Immature natural killer cell (primary cell): ENCODE data around the gene OR8J1. TPM values are rescaled to one million over a fixed set of nuclear protein-coding genes. Genes with fewer than 3 reads are reported as not detected.
"Not testable (repeated sequence)": the region's sequence is repeated elsewhere in the genome, so short reads cannot be mapped to it uniquely, and the experiment has no call there.

Experiments
- DNase-seq, 3 donors: peaks; one replicate each; pipeline ENCODE4 v3.0.0; 2022; ENCODE audit warnings: mixed read lengths in 1 of 3
- H3K27ac Mint-ChIP-seq, 6 donors: one replicate each; pipeline ENCODE4 v1.8.0; 2020; ENCODE audit warnings: mixed read lengths in 6 of 6, mild to moderate bottlenecking in 5 of 6, inconsistent platforms in 4 of 6, moderate library complexity in 3 of 6
- H3K27me3 Mint-ChIP-seq, 3 donors: one replicate each; pipeline ENCODE4 v1.8.0; 2020 to 2021; ENCODE audit warnings: low read depth in 3 of 3, mild to moderate bottlenecking in 3 of 3, mixed read lengths in 3 of 3, moderate library complexity in 3 of 3, inconsistent platforms in 1 of 3
- H3K36me3 Mint-ChIP-seq, 3 donors: one replicate each; pipeline ENCODE4 v1.8.0; 2020; ENCODE audit warnings: mixed read lengths in 3 of 3, inconsistent platforms in 2 of 3, mild to moderate bottlenecking in 2 of 3
- H3K4me1 Mint-ChIP-seq, 2 donors: one replicate each; pipeline ENCODE4 v1.8.0; 2020; ENCODE audit warnings: inconsistent platforms in 2 of 2, mild to moderate bottlenecking in 2 of 2, mixed read lengths in 2 of 2, moderate library complexity in 1 of 2
- H3K4me3 Mint-ChIP-seq, 5 donors: one replicate each; pipeline ENCODE4 v1.8.0; 2020; ENCODE audit warnings: mild to moderate bottlenecking in 5 of 5, mixed read lengths in 5 of 5, inconsistent platforms in 3 of 5, moderate library complexity in 3 of 5
- H3K9me3 Mint-ChIP-seq, 6 donors: one replicate each; pipeline ENCODE4 v1.8.0; 2020; ENCODE audit warnings: mild to moderate bottlenecking in 6 of 6, mixed read lengths in 6 of 6, inconsistent platforms in 4 of 6, moderate library complexity in 3 of 6
- polyA plus RNA-seq, 3 donors: library from polyadenylated mRNA; unstranded; fragments of 300-500 nt; fragmentation: Illumina TruSeq; gene quantifications; one replicate each; pipeline ENCODE4 v1.2.3, GENCODE V29; 2021

OR8J1 gene, protein sequence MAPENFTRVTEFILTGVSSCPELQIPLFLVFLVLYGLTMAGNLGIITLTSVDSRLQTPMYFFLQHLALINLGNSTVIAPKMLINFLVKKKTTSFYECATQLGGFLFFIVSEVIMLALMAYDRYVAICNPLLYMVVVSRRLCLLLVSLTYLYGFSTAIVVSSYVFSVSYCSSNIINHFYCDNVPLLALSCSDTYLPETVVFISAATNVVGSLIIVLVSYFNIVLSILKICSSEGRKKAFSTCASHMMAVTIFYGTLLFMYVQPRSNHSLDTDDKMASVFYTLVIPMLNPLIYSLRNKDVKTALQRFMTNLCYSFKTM
- polyA plus RNA-seq: not detected

DNA sequence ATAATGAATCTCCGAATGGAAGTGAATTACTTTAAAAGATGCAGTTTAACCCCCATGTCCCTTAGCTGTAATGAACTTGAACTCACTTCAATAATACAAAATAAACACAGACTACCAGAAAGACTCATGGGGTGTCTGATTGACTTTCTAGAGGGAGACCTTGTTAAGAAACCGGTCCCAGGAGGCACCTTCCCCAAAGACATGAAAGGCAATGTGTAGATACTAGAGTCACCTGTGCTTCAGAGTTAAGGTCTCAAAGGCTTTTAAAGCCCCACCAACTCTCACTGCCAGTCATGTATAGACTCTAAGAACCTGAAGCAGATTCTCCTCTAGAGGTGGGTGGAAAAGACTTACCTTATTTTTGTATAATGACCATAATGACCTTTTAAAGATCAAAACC, at the start of gene OR8J1:
Gene OR8J1, plus strand, starts transcription at position 301 of the 400 bp plus-strand sequence. CDS start 5,956 bp downstream, outside the sequence.
- Mint-ChIP-seq H3K4me3 (no peak within 1 kb of the TSS), H3K4me1 (no peaks in the 10 kb centered on the region), H3K36me3 (no peaks in the 10 kb centered on the region), H3K27me3 (no peaks in the 10 kb centered on the region), H3K9me3 (peaks cover 4 to 33% (median 15%) of the 10 kb centered on the region in 6 donors), H3K27ac (no peak within 1 kb of the TSS)
- no peak for DNase-seq

DNA sequence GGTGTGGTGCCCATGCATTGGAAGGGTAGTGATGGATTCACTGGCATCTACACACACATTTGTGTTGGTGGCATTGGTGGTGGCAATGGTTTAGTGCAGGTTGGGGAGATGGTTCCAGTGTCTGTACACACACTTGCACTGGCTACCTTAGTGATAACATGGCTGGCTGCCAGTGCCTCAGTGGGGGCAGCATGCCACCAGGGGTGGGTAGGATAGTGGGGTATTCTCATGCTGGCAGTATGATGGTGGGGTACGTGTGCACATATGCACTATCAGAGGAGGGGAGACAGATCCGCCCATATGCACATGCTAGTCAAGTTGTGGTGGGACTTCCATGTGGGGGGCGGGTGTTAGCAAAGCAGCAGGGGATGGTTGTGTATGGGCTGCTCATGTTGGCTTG, 46.3 kb upstream of the OR8J1 start:
- DNase-seq: no peak
- peaks cover 23 to 76% (median 55%) of the 10 kb centered on the region in 6 donors for H3K9me3 Mint-ChIP-seq
- peaks cover 0 to 6% (median 0%) of the 10 kb centered on the region in 3 donors for H3K36me3 Mint-ChIP-seq
- no peak overlapping the region for H3K4me3 Mint-ChIP-seq
- no peak overlapping the region for H3K27ac Mint-ChIP-seq
- H3K27me3 Mint-ChIP-seq: no peaks in the 10 kb centered on the region
- H3K4me1 Mint-ChIP-seq: no peaks in the 10 kb centered on the region

DNA sequence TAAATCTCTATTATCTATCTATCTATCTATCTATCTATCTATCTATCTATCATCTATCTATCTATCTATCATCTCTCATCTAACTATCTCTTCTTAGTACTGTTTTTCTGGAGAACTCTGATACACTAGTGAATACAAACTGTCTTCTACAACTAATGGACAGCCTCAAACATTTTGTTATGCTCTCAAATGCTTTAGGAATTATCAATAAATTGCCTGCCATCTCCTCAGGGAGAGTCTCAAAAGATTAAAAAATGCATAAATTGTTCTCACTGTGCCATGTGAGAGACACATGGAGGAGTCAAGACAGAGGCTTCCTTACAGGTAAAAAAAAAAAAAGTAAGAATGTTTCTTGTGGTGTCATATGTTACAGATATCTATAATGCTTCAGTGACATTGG, 39.2 kb upstream of the OR8J1 start, which contains the start of gene OR8K3:
Gene OR8K3, plus strand, starts transcription at position 301 of the 400 bp plus-strand sequence. CDS start 3,163 bp downstream, outside the sequence.
- Mint-ChIP-seq H3K4me1 (no peaks in the 10 kb centered on the region), H3K36me3 (no peaks in the 10 kb centered on the region), H3K27ac (no peak within 1 kb of the TSS), H3K9me3 (peaks cover 17 to 49% (median 28%) of the 10 kb centered on the region in 6 donors), H3K27me3 (peaks cover 0 to 1% (median 0%) of the 10 kb centered on the region in 3 donors), H3K4me3 (no peak within 1 kb of the TSS)
- no peak for DNase-seq

DNA sequence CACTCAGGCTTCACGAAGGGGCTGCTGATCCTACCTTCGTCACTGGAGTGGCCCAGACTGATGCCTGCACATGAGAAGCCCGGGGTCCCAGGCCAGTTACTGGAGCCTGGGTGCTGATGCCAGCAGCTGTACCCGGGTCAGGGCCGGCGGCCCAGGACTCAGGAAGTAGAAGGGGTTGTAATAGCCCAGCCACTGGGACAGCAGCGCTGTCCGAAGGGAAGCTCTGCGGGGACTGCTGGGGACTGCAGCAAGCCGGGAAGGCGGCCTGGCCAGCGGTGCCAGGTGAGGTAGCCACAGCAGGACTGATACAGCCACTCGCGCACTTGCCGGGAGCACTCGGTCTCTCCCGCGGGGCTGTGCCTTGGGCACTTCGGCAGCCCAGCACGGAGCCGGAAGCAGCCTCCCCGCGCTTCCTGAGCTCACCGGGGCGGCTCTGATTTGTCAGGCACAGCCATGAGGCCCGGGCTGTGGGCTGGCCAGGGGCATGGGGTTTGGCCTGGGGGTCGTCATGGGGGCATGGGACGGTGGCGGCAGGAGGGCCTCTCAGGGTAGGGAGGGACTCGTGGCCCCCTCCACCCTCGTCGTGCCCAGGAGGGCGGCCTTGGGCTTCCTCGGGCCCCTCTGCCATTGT, 22.1 kb upstream of the OR8J1 start:
- Mint-ChIP-seq H3K27me3 (peaks cover 0 to 1% (median 0%) of the 10 kb centered on the region in 3 donors), H3K4me3 (no peak overlapping the region), H3K9me3 (peaks cover 1 to 38% (median 25%) of the 10 kb centered on the region in 6 donors), H3K27ac (no peak overlapping the region), H3K4me1 (no peaks in the 10 kb centered on the region), H3K36me3 (no peaks in the 10 kb centered on the region)
- no peak for DNase-seq

DNA sequence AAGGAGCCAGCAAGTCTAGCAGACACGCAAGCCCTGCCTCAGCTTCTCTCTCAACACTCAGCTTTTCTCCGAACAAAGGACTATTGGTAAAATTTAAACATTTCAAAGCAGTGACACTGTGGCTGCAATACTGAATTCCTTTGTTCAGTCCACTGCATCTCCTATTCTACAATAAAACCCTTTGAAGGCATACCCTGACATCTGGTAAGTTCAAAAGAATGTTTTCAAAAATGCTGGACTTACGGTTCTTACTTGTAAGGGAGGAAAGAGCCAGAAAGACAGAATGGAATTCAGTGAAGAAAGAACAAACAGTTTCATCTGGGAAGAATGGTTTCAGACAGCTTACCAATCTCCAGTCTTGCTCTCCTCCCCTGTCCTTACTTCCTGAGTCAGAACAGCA, 20.9 kb upstream of the OR8J1 start:
- no peak for DNase-seq

DNA sequence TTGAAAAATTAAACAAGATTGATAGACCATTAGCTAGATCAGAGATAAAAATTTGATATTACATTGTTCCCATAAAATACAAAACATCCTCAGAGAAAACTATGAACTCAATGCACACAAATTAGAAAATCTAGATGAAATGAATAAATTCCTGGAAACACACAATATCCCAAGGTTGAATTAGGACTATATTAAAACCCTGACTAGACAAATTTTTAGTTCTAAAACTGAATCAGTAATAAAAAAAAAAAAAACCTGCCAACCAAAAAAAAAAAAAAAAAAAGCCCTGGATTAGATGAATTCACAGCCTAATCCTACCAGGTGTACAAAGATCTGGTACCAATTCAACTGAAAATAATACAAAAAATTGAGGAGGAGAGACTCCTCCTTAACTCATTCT, 13.8 kb upstream of the OR8J1 start:
- no peaks in the 10 kb centered on the region for H3K4me1 Mint-ChIP-seq
- no peak overlapping the region for H3K4me3 Mint-ChIP-seq
- H3K27me3 Mint-ChIP-seq: peaks cover 0 to 2% (median 2%) of the 10 kb centered on the region in 3 donors
- H3K27ac Mint-ChIP-seq: no peak overlapping the region
- H3K36me3 Mint-ChIP-seq: no peaks in the 10 kb centered on the region
- DNase-seq: no peak
- H3K9me3 Mint-ChIP-seq: peaks cover 21 to 64% (median 50%) of the 10 kb centered on the region in 6 donors

More for the DNA sequence above, 20.9 kb upstream of the OR8J1 start:
- Mint-ChIP-seq H3K4me1 (no peaks in the 10 kb centered on the region), H3K4me3 (no peak overlapping the region), H3K27me3 (peaks cover 0 to 4% (median 0%) of the 10 kb centered on the region in 3 donors), H3K36me3 (no peaks in the 10 kb centered on the region), H3K9me3 (peaks cover 6 to 38% (median 27%) of the 10 kb centered on the region in 6 donors), H3K27ac (no peak overlapping the region)

DNA sequence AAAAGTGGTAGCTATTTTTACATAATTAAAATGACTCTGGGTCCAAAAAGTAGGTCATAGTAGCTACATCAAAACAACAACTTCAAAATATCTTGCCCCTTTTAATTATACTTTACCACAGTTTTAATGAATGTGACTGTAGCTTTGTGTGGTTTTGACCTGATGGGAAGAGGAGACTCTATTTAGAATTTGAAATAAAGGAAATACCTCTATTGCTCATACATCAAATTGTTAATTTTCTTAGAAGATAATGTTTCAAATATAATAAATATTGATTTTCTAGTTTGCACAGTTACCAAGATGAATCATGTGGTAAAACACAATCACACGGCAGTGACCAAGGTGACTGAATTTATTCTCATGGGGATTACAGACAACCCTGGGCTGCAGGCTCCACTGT, 8.4 kb upstream of the OR8J1 start, which contains the start of gene OR8K1:
Gene OR8K1, plus strand, starts transcription at position 301 of the 400 bp plus-strand sequence. Its CDS starts 0 bp downstream, at position 301.
- no peaks in the 10 kb centered on the region for H3K36me3 Mint-ChIP-seq
- H3K9me3 Mint-ChIP-seq: peaks cover 14 to 56% (median 26%) of the 10 kb centered on the region in 6 donors
- no peak within 1 kb of the TSS for H3K4me3 Mint-ChIP-seq
- no peak within 1 kb of the TSS for H3K27ac Mint-ChIP-seq
- H3K27me3 Mint-ChIP-seq: no peaks in the 10 kb centered on the region
- no peak for DNase-seq
- H3K4me1 Mint-ChIP-seq: no peaks in the 10 kb centered on the region

DNA sequence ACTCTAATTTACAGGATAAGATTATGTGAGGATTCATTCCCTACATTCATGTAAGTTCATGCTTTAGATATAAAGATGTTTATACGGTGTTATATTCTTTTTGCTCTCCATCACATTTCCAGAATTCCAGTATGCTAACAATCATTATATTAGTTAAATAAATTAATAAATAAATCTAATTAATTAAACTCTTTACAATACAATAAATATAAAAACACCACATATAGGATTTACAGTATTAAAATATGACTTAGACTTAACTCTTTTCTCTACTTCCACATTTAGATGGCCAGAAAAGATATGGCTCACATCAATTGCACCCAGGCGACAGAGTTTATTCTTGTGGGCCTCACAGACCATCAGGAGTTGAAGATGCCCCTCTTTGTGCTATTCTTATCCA, 21.2 kb downstream of the OR8J1 start, which contains the start of gene OR8U1:
Gene OR8U1, plus strand, starts transcription at position 301 of the 400 bp plus-strand sequence. Its CDS starts 0 bp downstream, at position 301.
- H3K27me3 Mint-ChIP-seq: no peaks in the 10 kb centered on the region
- H3K4me3 Mint-ChIP-seq: no peak within 1 kb of the TSS
- H3K9me3 Mint-ChIP-seq: peaks cover 15 to 36% (median 33%) of the 10 kb centered on the region in 6 donors
- no peak for DNase-seq
- no peaks in the 10 kb centered on the region for H3K36me3 Mint-ChIP-seq
- no peaks in the 10 kb centered on the region for H3K4me1 Mint-ChIP-seq
- H3K27ac Mint-ChIP-seq: no peak within 1 kb of the TSS

DNA sequence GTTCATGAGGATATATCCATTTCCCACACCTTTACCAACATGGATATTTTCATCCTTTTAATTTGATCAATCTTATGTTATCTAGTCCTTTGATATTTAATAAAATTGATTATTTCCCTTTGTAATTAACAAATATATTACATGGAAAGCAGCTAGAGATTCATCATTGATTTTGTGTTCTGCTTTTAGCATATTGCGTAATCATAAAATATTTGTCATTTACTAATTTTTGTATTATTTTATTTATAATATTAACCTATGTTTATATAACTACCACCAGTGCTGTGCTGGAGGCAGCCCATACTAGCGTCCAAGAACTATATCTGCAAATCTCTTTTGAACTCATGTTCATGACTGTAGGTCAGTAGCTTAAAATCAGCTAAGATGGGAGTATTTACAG, 26.0 kb downstream of the OR8J1 start:
- no peaks in the 10 kb centered on the region for H3K36me3 Mint-ChIP-seq

DNA sequence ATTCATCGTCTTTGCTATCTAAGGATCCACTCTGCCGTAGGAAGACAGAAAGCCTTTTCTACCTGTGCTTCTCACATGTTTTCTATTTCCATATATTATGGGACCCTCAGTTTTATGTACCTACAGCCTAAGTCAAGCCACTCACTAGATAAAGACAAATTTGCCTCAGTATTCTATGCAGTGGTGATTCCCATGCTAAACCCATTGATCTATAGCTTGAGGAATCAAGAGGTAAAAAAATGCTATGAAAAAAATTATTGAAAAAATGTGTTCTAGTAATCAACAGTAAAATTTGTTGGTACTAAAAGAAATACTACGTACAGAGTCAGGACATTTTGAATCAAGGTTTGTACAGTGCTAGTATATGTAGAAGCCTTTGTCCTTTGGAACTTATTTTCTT, 40.3 kb downstream of the OR8J1 start:
- no peak overlapping the region for H3K27ac Mint-ChIP-seq
- peaks cover 0 to 2% (median 0%) of the 10 kb centered on the region in 3 donors for H3K27me3 Mint-ChIP-seq
- H3K4me3 Mint-ChIP-seq: no peak overlapping the region
- no peaks in the 10 kb centered on the region for H3K36me3 Mint-ChIP-seq
- no peak for DNase-seq
- H3K4me1 Mint-ChIP-seq: no peaks in the 10 kb centered on the region
- peaks cover 7 to 60% (median 30%) of the 10 kb centered on the region in 6 donors for H3K9me3 Mint-ChIP-seq

More for the DNA sequence above, 26.0 kb downstream of the OR8J1 start:
- Mint-ChIP-seq H3K4me1 (no peaks in the 10 kb centered on the region), H3K27me3 (no peaks in the 10 kb centered on the region), H3K9me3 (peaks cover 19 to 33% (median 25%) of the 10 kb centered on the region in 6 donors), H3K4me3 (no peak overlapping the region), H3K27ac (no peak overlapping the region)
- no peak for DNase-seq

DNA sequence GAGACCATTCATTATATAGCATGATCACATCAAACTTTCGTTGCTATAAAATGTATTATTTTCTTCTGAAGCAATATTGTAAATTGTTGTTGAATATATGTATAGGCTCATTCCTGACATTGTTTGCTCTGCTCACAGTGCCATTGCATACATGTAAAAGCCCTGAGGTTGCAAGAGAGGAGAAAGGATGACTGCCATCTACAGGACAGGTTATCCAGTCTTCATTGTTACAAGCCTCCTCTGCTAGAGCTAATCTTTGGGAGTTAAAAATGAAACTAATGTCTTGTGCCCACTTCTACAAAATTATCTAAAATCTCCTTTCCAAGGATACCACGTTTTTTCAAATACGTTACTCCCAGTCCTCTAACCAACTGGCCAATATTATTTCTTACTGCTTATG, 42.0 kb downstream of the OR8J1 start:
- Mint-ChIP-seq H3K27me3 (peaks cover 0 to 2% (median 0%) of the 10 kb centered on the region in 3 donors), H3K27ac (no peak overlapping the region), H3K4me3 (no peak overlapping the region), H3K4me1 (no peaks in the 10 kb centered on the region), H3K36me3 (no peaks in the 10 kb centered on the region), H3K9me3 (peaks cover 10 to 56% (median 27%) of the 10 kb centered on the region in 6 donors)
- no peak for DNase-seq

DNA sequence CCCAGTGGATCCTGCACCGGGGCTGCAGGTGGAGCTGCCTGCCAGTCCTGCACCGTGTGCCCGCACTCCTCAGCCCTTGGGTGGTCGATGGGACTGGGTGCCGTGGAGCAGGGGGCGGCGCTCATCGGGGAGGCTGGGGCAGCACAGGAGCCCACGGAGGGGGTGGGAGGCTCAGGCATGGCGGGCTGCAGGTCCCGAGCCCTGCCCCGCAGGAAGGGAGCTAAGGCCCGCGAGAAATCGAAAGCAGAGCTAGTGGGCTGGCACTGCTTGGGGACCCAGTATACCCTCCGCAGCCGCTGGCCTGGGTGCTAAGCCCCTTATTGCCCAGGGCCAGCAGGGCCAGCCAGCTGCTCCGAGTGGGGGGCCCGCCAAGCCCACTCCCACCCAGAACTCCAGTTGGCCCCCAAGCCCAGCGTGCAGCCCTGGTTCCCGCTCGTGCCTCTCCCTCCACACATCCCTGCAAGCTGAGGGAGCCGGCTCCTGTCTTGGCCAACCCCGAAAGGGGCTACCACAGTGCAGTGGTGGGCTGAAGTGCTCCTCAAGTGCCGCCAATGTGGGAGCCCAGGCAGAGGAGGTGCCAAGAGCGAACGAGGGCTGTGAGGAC, 47.9 kb downstream of the OR8J1 start:
- DNase-seq, H3K4me3 Mint-ChIP-seq, H3K27me3 Mint-ChIP-seq, H3K36me3 Mint-ChIP-seq, H3K27ac Mint-ChIP-seq, H3K4me1 Mint-ChIP-seq: not testable (repeated sequence)
- H3K9me3 Mint-ChIP-seq: peaks cover 20 to 56% (median 32%) of the 10 kb centered on the region in 6 donors

DNA sequence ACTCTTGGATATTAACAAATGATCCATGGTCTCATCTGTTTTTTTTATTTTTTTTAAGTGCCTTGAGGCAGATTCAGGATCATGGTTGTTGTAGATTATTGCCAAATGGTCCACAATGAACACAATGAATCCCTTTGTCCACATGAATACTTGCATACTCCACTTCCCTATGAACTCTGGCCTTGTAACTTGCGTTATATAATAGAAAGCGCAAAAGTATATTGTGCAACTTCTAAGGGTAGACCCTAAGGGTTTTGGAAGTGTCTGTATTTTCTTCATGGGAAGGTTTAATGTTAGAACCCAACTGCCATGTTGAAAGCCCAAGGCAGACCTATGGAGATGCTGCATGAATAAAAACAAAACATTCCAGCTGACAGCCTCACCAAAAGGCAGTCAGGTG, 50.3 kb downstream of the OR8J1 start:
- Mint-ChIP-seq H3K27ac (no peak overlapping the region), H3K36me3 (no peaks in the 10 kb centered on the region), H3K9me3 (peaks cover 23 to 63% (median 44%) of the 10 kb centered on the region in 6 donors), H3K27me3 (no peaks in the 10 kb centered on the region), H3K4me1 (no peaks in the 10 kb centered on the region), H3K4me3 (no peak overlapping the region)
- no peak for DNase-seq

DNA sequence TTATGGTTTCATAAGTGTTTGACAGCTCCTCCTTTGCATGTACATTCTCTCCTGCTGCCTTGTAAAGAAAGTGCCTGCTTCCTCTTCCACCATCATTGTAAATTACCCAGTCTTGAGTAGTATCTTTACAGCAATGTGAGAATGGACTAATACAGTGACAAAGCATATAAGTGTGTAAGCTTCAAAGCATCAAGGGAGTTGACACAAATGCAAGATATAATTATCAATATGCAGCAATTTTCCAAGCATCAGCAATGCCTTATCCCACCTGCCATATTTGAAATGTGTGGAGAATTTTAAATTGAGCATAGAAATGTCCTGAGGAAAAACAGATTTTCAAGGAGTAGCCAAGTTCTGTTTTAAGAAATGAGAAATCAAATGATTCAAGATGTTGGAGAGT, 56.7 kb downstream of the OR8J1 start:
- H3K4me1 Mint-ChIP-seq: no peaks in the 10 kb centered on the region
- H3K4me3 Mint-ChIP-seq: no peak overlapping the region
- no peaks in the 10 kb centered on the region for H3K36me3 Mint-ChIP-seq
- H3K27me3 Mint-ChIP-seq: peaks cover 0 to 4% (median 0%) of the 10 kb centered on the region in 3 donors
- no peak for DNase-seq
- peaks cover 16 to 63% (median 35%) of the 10 kb centered on the region in 6 donors for H3K9me3 Mint-ChIP-seq
- H3K27ac Mint-ChIP-seq: no peak overlapping the region
